A673 (cell line): Measurements from ENCODE around the gene CD1B. TPM values are rescaled to one million over a fixed set of nuclear protein-coding genes. Genes with fewer than 3 reads are reported as not detected.
"Not testable (repeated sequence)": the region's sequence is repeated elsewhere in the genome, so short reads cannot be mapped to it uniquely, and the experiment has no call there.

Experiments
- Bru-seq: library from RNA; stranded (reverse); fragments of 400-500 nt; gene quantifications from one replicate; lab custom pipeline; 2021; lab: Mats Ljungman, UMichigan
- BruChase-seq, 2 experiments: library from RNA; stranded (reverse); fragments of 400-500 nt; gene quantifications; one replicate each; lab custom pipeline; 2021; lab: Mats Ljungman, UMichigan
- BruUV-seq: library from RNA; stranded (reverse); fragments of 400-500 nt; replicated peaks from 2 replicates; lab custom pipeline; 2021; lab: Mats Ljungman, UMichigan
- CTCF ChIA-PET: fragments of 300-600 bp; sonication (Branson Sonifier 250); formaldehyde crosslinking; loops from one replicate; lab custom pipeline; 2022; ENCODE audit warnings: antibody characterized with exemption; lab: Charles Lee
- POLR2A ChIA-PET: fragments of 300-600 bp; sonication (Branson Sonifier 250); formaldehyde crosslinking; loops from one replicate; lab custom pipeline; 2022; ENCODE audit warnings: antibody characterized with exemption; ENCODE audit not compliant: low non-redundant PET; lab: Charles Lee
- DNase-seq: peaks from one replicate; pipeline ENCODE4 v3.0.0-alpha.2; 2015; ENCODE audit warnings: low spot score
- H3K27ac ChIP-seq: fragments of 200-600 bp; sonication (generic); 2 replicates; pipeline ENCODE4 v1.5.1; 2016; ENCODE audit warnings: mixed run types, low read depth, mild to moderate bottlenecking, mixed read lengths, antibody characterized with exemption, low read length; ENCODE audit not compliant: poor library complexity, severe bottlenecking
- H3K27me3 ChIP-seq: fragments of 200-600 bp; sonication (generic); replicated peaks from 2 replicates; pipeline ENCODE4 v1.6.1; 2017; ENCODE audit warnings: mixed run types, low read depth, mild to moderate bottlenecking, mixed read lengths, antibody characterized with exemption, low read length; ENCODE audit not compliant: insufficient read depth, poor library complexity
- H3K36me3 ChIP-seq: fragments of 200-600 bp; sonication (generic); 2 replicates; pipeline ENCODE4 v1.6.1; 2016; ENCODE audit warnings: mixed run types, mild to moderate bottlenecking, mixed read lengths, antibody characterized with exemption, low read length; ENCODE audit not compliant: insufficient read depth, poor library complexity, severe bottlenecking
- H3K4me1 ChIP-seq: fragments of 200-600 bp; sonication (generic); 2 replicates; pipeline ENCODE4 v1.6.1; 2017; ENCODE audit warnings: mixed run types, mild to moderate bottlenecking, mixed read lengths, antibody characterized with exemption, low read length; ENCODE audit not compliant: insufficient read depth, poor library complexity, severe bottlenecking
- H3K4me3 ChIP-seq: fragments of 200-600 bp; sonication (generic); 2 replicates; pipeline ENCODE4 v1.5.1; 2016; ENCODE audit warnings: low read depth, mixed run types, mild to moderate bottlenecking, mixed read lengths, low read length; ENCODE audit not compliant: poor library complexity, severe bottlenecking
- H3K9me3 ChIP-seq: fragments of 200-600 bp; sonication (generic); 2 replicates; pipeline ENCODE4 v1.6.1; 2016; ENCODE audit warnings: mixed run types, low read depth, mild to moderate bottlenecking, mixed read lengths, antibody characterized with exemption, low read length; ENCODE audit not compliant: poor library complexity, severe bottlenecking
- EZH2 ChIP-seq: fragments of 200-600 bp; sonication (generic); IDR thresholded peaks from 2 replicates; pipeline ENCODE4 v1.6.1; 2017; ENCODE audit warnings: borderline replicate concordance, low read depth, mild to moderate bottlenecking, mixed read lengths, antibody characterized with exemption, low read length; ENCODE audit not compliant: poor library complexity, severe bottlenecking
- intact Hi-C: fragments of 100-400 bp; cut with micrococcal nuclease; formaldehyde crosslinking; loops from one replicate; pipeline ENCODE4 v1.10.0; 2022; ENCODE audit not compliant: unreplicated experiment
- long read RNA-seq: library from polyadenylated mRNA; stranded (forward); transcript quantifications from one replicate; pipeline ENCODE4 v2.0.0, GENCODE V29; 2022
- total RNA-seq: library from RNA; stranded (reverse); gene quantifications from 2 replicates; pipeline ENCODE4 v1.2.3, GENCODE V29; 2021
- TF ChIP-seq, protein P1 (sequence below): fragments of 300-800, 200-600 bp; sonication (generic); conservative IDR thresholded peaks from 2 replicates; pipeline ENCODE4 v1.5.1; 2017; ENCODE audit warnings: low read depth, mild to moderate bottlenecking, antibody characterized with exemption, low read length, moderate library complexity, mixed read lengths

Gene CD1B
- not detected in 2 replicates for total RNA-seq
- Bru-seq, nascent RNA, result not detected
- BruChase-seq, experiment 1, labeled RNA remaining after a 2-hour chase, result not detected
- BruChase-seq, experiment 2, labeled RNA remaining after a 6-hour chase, result not detected
- long read RNA-seq, result 0 reads

DNA sequence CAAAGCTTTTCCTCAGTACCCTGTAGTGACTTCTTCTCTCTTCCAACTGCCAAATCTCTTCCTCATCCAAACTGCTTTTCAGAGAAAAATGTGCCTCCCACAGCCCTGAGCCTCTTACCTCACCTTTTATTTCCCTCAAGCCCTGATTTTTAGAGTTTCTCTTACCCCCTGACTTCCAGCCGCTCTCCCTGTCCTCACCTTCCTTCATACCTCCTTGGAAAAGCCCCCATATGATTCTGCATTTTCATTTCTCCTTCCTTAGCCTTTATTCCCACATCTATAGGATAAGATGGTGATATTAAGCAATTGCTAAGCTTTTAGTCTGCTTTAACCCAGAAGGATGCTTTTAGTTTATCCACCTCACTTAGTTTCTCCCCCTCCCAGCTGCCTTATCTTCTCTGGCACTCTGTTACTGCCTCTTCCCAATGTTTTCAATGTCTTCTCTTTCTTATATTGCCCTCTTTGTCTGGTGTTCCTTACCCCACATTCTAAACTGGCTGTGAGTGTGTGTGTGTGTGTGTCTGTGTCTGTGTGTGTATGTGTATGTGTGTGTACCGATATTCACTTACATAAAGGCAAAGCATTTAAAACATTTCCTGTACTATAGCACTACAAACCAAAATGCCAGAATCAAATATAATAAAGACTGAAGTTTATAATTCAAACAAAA lies at the start of gene CD1B:
TSS of gene CD1B (minus strand) at position 51 of the 670 bp plus-strand sequence. CDS start 108 bp downstream, outside the sequence.
- intact Hi-C loops, result loop anchor here (10.0 kb wide), 1 partner anchor 367 kb away; no protein-coding TSS in a partner anchor
- Histone ChIP-seq H3K4me3 (no peak within 1 kb of the TSS), H3K27me3 (peaks cover 13% of the 10 kb centered on the region), H3K4me1 (no peaks in the 10 kb centered on the region), H3K9me3 (no peaks in the 10 kb centered on the region), H3K36me3 (no peaks in the 10 kb centered on the region), H3K27ac (no peak within 1 kb of the TSS)
- no TSS peak for BruUV-seq
- TF ChIP-seq EZH2, result no peak
- TF ChIP-seq, protein P1, sequence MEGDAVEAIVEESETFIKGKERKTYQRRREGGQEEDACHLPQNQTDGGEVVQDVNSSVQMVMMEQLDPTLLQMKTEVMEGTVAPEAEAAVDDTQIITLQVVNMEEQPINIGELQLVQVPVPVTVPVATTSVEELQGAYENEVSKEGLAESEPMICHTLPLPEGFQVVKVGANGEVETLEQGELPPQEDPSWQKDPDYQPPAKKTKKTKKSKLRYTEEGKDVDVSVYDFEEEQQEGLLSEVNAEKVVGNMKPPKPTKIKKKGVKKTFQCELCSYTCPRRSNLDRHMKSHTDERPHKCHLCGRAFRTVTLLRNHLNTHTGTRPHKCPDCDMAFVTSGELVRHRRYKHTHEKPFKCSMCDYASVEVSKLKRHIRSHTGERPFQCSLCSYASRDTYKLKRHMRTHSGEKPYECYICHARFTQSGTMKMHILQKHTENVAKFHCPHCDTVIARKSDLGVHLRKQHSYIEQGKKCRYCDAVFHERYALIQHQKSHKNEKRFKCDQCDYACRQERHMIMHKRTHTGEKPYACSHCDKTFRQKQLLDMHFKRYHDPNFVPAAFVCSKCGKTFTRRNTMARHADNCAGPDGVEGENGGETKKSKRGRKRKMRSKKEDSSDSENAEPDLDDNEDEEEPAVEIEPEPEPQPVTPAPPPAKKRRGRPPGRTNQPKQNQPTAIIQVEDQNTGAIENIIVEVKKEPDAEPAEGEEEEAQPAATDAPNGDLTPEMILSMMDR, result no peak
- DNase-seq, result no peak
- ChIA-PET CTCF (interaction anchor here (0.7 kb wide), 1 partner anchor 13 kb away, joined by 3 read pairs; no protein-coding TSS in a partner anchor), POLR2A (no interaction called here)

DNA sequence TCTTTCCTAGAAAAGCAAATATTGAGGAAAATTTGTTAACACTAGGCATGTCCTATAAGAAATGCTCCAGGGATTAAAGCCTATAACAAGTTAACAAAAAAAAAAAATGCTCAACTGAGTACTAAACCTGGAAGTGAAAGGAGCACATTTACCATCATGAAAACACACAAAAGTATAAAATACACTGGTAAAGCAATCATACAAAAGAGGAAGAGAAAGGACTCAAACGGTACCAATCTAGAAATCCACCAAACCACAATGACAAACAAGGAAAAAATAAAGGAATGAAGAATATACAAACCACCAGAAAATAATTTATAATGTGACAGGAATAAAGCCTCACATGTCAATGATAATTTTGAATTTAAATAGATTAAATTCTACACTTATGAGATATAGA lies 43.5 kb upstream of the CD1B start:
- intact Hi-C loops, result no loop called here
- ChIA-PET CTCF (no interaction called here), POLR2A (no interaction called here)
- Histone ChIP-seq H3K27ac (no peak overlapping the region), H3K36me3 (no peaks in the 10 kb centered on the region), H3K9me3 (peaks cover 3% of the 10 kb centered on the region), H3K4me1 (no peaks in the 10 kb centered on the region), H3K4me3 (no peak overlapping the region), H3K27me3 (peaks cover 42% of the 10 kb centered on the region)
- no peak for TF ChIP-seq EZH2
- TF ChIP-seq, protein P1, result no peak
- no peak for DNase-seq
- BruUV-seq, result no TSS peak

DNA sequence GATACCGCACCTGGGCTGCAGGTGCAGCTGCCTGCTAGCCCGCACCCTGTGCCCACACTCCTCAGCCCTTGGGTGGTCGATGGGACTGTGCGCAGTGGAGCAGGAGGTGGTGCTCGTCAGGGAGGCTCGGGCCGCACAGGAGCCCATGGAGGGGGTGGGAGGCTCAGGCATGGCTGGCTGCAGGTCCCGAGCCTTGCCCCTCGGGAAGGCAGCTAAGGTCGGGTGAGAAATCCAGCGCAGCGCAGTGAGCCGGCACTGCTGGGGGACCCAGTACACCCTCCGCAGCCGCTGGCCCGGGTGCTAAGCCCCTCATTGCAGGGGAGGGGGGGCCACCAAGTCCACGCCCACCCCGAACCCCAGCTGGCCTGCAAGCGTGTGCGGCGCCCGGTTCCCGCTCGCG lies 42.8 kb upstream of the CD1B start:
- H3K36me3 ChIP-seq, H3K4me1 ChIP-seq, H3K4me3 ChIP-seq, POLR2A ChIA-PET, H3K27ac ChIP-seq, H3K9me3 ChIP-seq, CTCF ChIA-PET, intact Hi-C loops, BruUV-seq, DNase-seq: not testable (repeated sequence)
- H3K27me3 ChIP-seq, result peaks cover 37% of the 10 kb centered on the region
